NCI-H128 (cell line): ENCODE results near the gene MGST3.
"Not testable (repeated sequence)": the region's sequence is repeated elsewhere in the genome, so short reads cannot be mapped to it uniquely, and the experiment has no call there.

Experiments used
- DNase-seq: peaks from one replicate; lab custom pipeline; 2025; ENCODE audit not compliant: unreplicated experiment; lab: John Stamatoyannopoulos, UW

Gene MGST3

DNA sequence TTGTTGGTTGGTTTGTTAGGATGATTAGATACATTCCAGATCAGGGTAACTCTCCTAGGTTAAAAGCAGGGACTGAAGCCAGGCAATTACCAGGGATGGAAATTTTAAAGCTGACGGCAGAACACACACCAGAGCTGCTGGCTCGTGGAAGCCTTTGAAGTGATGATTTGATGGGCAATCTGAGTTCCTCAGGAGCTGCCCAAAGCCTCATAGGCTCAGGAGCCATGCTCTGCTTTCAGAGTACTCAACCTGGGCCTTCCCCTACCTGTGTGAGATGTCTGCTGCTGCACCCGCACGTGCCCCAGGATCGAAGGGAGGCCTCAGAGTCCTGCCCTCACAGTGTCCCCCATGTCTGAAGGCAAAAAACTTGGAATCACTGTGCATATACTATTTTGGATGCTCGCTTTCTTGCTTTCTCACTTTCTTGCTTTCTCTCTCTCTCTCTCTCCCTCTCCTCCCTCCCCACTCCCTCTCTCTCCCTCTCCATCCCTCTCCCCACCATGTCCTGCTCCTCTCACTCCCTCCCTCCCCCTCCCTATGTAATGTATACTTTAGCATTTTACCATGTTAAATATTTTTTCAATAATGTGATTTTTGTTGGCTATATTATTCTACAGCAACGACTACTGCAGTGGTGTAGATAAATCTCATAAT is 18.0 kb downstream of the MGST3 start:
- DNase-seq: no peak

DNA sequence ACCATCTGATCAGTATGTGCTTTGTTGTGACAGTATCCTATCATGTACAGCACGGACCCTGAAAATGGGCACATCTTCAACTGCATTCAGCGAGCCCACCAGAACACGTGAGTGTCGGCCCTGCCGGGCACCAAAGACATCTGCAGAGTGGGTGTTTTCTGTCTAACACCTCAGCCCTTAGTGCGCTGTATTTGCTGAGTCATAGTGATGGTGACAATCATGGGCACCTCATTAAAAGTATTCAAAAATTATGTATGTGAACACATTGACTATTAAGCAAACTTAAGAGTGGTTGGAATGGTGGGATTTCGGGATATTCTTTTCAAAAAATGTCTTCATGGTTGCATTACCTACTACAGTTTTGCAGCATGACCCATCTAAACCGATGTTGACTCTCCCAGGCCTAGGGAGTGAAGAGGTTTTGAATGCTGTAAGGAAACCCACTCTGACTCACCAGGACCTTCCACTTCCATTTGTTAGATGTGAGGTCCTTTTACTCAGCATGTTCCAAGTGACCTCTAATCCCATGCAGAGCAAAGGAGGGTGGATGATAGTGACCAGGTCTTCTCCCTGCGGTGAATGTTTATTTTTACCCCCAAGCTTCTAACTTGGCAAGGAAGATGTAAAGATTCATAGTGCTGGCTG is 20.1 kb downstream of the MGST3 start:
- DNase-seq: no peak

DNA sequence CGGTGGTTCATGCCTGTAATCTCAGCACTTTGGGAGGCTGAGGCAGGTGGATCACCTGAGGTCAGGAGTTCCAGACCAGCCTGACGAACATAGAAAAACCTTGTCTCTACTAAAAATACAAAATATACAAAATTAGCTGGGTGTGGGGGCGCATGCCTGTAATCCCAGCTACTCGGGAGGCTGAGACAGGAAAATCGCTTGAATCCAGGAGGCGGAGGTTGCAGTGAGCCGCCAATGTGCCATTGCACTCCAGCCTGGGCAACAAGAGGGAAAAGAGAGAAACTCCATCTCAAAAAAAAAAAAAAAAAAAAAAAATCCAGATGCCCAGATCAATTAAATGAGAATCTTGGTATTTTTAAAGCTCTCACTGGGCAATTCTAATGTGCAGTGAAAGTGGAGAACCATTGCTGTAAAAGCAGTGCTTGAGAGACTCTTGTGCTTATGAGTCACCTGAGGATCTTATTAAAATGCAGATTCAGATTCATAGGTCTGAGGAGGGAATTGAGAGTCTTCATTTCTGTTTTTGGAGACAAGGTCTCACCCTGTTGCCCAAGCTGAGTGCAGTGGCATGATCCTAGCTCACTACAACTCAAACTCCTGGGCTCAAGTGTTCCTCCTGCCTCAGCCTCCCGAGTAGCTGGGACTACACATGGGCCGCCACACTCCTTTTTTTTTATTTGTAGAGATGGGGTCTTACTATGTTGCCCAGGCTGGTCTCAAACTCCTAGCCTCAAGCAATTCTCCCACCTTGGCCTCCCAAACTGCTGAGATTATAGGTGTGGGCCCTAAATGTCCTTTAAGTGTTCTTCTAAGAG is 27.9 kb downstream of the MGST3 start:
- not testable (repeated sequence) for DNase-seq

DNA sequence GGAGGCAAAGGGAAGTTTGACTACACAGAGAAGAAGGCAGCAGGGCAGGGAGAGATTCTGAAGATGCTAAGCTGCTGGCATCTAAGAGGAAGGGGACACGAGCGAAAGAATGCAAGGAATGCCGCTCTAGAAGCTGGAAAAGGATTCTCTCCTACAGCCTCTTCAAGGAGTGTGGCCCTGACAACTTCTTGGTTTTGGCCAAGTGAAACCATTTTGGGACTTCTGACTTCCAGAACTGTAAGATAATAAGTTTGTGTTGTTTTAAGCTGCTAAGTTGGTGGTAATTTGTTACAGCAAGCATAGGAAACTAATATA is 28.5 kb downstream of the MGST3 start:
- DNase-seq: no peak

DNA sequence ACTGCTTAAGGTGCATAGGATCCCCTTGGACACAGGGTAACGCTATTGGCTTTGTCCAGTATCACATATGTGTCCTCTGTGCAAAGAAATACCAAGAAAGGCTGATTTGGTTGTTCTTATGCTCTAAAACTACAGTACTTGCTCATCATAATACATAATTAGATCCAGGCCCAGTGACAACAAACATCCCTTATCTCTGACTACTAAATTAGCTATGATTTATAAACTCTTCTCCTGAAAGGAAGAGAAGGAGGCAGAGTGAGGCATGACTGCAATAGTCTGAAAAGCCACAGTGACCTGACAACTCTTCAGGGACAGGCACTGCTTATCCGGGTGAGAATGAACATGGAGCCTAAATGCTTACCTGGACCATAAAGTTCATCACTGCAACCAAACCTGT is 30.7 kb downstream of the MGST3 start:
- no peak for DNase-seq

DNA sequence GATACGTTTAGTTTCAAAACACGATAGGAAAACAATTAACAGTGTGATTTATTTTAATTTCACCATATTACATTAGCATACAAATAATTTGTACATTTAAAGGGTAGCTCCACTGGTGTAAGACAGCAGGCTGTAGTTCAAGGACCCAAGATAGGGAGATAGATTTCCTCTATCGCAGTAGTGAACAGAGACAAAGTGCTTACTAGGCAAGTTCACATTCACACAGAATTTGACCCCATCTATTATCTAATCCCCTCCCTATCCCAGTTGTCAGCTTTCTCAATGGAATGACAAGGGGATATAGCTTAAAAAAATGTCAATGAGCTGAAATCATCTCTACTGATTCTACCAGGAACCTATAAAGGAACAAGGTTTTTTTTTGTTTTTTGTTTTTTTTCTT is 31.2 kb downstream of the MGST3 start:
- DNase-seq: no peak

DNA sequence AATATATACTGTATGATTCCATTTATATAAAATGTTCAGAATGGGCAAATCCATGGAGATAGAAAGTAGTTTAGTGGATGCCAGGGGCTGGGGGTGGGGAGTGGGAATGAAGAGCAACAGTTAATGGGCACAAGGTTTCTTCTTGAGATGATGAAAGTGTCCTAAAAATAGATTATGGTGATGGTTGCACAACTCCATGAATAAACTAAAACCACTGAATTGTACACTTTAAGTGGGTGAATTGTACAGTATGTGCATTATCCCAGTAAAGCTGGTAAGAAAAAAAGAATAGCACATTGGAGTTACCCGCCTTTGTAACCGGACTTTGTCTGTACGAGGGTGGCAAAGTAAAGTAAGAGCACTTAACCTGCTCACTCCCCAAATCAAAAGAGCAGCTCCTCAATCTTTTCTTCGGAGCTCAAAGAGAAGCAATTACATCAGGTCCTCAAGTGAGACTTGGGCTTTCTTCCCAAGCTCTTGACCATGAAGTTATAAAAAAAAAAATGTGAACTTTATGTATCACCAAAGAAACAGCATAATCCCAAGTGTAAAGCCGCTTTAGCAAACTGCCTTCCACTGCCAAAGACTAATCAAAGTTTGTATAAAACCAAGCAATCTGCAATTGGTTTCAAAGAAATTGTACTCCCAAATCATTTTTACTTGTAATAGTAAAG is 35.3 kb downstream of the MGST3 start:
- no peak for DNase-seq

DNA sequence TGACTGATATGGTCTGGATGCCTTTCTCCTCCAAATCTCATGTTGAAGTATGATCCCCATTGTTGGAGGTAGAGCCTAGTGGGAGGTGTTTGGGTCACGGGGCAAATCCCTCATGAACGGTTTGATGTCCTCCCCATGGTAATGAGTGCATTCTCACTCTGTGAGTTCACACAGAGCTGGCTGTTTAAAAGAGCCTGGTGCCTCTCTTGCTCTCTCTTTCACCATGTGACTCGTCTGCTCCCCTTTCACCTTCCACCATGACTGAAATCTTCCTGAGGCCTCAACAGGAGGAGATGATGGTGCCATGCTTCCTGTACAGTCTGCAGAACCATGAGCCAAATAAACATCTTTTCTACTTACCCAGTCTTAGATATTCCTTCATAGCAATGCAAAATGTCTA is 37.1 kb downstream of the MGST3 start:
- no peak for DNase-seq

DNA sequence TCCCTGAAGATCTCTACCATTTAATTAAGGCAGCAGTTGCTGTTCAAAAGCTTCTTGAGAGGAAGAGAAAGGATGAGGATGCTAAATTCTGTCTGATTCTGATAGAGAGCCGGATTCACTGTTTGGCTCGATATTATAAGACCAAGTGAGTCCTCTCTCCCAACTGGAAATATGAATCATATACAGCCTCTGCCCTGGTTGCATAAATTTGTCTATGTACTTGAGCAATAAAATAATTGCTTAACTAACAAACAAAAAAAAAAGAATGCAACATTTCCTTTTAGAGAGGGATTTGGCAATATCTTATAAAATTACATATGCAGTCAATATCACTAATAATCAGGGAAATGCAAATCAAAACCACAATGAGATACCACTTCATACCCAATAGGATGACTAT is 40.5 kb downstream of the MGST3 start:
- DNase-seq: no peak

DNA sequence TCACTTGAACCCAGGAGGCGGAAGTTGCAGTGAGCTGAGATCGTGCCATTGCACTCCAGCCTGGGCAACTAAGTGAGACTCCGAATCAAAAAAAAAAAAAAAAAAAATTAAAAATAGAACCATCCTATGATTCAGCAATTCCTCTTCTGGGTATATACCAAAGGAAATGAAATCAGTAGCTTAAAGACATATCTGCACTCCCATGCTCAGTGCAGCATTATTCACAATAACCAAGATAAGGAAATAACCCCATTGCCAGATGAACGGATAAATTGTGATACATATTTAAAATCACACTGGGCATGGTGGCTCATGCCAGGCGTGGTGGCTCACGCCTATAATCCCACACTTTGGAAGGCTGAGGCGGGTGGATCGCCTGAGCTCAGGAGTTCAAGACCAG is 43.6 kb downstream of the MGST3 start:
- DNase-seq: no peak

DNA sequence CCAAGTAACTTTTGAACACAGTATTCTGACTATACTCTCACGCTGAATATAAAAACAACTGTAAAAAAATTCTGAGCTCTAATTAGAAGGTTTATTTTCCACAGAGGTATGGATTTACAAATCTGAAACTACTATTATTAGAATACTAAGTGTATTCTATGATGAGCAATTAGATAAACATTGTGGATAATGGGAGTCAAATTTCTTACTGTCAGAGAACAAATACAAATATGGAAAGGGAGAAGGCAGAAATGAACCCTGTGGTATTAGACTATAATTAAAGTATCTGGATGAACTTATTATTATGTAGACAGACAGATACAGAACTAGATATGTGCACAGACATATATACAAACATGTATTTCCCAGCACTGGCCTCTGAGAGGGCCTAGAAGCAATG is 44.8 kb downstream of the MGST3 start:
- no peak for DNase-seq

DNA sequence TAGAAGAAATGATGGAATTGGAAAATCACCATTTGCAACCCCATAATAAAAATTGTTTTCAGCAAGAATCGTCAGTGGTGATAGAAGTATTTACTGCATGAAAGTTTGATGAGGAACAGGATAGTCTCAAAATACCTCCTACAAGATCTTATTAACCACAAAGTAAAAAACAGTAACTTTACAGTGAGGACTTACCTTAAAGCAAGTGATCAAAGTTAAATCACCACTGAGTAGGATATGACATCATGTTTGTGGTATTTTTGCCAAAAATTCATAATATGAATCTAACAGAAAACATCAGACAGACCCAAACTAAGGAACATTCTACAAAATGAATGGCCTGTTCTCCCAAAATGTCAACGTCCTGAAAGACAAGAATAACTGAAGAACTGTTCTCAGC is 47.5 kb downstream of the MGST3 start:
- DNase-seq: no peak

DNA sequence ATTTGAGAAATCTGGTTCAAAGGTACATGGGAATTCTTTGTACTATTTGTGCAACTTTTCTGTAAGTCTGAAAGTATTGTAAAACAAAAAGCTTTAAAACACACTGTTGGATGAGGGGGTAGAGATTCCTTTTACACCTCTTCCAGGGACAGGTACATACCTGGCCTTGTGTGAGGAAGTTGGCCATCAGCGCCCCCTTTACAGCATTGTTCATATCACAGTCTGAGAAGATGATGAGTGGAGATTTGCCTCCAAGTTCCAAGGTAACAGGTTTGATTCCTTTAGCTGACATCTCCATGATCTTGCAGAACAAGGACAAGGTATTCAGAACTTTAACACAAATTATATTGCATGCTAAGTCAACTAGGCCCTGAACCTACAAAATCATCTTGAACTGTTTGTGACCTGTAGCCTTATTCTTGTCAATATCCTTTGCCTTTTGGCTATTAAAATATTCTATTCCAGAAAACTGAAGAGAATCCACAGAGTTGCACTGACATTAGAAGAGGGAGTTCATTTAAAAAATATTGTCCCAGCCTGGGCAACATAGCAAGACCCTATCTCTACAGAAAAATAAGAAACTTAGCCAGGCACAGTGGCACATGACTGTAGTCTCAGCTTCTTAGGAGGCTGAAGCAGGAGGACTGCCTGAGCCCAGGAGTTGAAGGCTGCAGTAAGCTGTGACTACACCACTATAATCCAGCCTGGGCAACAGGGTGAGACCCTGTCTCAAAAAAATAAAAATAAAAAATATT is 48.4 kb downstream of the MGST3 start:
- no peak for DNase-seq

DNA sequence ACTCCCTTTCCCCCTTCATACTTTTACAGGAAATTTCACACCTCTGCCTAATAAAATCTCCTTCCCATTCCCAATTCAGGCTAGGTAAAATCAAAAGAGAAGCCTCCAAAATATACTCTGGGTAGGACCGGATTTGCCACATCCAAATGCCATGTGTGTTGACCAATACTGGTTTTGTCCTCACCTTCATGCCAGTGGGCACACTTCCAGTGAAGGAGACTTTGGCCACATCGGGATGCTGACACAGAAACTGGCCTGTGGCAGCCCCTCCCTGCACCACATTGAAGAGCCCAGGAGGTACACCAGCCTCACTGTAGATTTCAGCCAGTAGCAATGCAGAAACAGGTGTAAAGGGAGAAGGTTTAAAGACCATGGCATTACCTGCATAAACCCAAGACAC is 49.3 kb downstream of the MGST3 start:
- no peak for DNase-seq

DNA sequence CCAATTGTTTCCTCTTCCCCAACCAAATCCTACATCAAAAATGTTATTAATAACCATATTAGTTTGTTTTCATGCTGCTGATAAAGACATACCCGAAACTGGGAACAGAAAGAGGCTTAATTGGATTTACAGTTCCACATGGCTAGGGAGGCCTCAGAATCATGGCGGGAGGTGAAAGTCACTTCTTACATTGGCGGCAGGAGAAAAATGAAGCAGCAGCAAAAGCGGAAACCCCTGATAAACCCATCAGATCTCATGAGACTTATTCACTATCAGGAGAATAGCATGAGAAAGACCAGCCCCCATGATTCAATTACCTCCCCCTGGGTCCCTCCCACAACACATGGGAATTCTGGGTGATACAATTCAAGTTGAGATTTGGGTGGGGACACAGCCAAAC is 49.7 kb downstream of the MGST3 start:
- DNase-seq: not testable (repeated sequence)

DNA sequence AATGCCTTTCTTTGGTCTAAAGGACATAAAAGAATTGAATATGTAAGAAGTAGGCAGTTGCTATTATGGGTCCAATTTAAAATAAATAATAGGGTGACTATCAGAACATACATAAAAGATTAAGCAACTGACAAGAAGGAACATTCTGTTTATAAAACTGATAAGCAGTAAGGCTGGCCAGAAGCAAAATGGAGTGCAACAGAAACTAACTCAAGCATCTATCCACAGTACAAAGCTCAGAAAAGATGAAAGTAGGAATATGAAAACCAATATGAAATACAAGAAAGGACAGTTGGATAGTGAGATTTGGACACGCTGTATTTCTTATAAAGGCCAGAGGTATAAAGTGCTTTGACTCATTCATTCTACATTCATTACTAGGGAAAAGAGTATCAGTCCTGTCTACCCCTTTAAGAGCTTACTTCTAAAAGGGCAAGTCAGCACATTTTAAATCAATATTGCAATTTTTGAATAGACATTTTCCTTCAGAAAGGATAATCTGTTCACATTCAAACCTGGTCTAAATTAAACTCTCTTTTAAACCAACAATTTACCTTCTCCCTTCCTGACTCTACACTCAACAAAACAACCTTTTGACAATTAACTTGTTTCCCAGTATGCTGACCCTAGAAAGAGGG is 52.9 kb downstream of the MGST3 start:
- DNase-seq: no peak

DNA sequence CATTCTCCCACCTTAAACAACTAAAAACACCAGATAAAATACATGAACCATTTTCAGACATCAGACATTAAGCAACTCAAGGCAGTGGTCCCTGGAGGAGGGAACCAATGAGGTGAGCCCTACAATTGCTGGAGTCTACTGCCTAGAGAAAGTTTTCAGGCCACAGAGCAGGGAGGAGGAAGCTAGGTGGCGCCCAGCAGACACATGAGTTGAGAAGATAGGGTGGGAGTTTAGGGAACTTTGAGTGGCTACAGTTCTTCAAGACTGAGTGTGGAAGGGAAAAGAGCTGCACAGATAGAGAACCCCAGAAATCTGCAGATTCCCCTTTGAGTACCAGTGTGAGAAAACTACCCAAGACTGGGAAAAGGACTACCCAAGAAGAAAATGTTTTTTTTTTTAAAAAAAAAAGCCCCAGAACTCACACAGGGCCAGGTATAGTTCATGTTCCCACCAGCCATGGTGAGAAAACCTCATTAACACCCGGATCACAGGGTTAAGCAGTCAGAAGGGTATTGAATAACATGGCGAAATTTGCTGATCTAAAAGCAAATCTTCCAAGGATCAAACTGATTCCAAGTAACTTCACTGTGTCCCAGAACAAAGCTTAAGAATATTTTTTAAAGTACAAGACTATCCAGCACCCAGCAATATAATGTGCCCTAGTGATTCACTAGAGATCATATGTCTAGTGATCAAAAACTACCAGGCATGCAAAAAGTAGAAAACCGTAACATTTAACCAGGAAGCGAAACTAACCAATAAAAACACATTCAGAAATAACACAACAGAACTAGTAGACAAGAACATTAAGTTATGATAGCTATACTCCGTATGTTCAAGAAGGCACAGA is 55.3 kb downstream of the MGST3 start:
- no peak for DNase-seq

DNA sequence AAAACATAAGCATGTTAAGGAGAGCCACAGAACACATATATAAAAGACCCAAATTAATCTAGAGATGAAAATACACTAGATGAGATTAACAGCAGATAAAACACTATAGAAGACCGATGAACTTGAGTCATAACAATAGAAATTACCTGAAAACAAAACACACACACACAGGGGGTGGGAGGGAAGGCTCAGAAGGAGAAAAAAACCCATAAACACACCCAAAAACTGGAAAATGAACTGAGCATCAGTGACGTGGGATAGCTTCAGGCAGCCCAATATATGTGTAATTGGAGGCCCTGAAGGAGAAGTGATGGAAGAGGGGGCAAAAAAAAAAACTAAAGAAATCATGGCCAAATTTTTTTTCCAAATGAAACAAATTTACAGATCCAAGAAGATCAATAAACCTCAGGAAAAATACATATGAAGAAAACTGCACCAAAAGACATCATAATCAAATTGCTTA is 56.0 kb downstream of the MGST3 start:
- no peak for DNase-seq

DNA sequence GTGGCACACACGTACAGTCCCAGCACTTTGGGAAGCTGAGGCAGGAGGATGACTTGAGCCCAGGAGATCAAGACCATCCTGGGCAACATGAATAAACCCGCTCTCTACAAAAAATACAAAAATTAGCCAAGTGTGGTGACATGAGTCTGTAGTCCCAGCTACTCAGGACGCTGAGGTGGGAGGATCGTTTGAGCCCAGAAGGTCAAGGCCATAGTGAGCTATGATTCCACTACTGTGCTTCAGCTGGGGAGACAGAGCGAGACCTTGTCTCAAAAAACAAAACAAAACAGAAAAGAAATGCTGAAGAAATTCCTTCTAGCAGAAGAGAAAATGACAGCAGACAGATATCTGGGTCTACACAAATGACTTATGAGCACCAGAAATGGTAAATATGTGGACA is 57.0 kb downstream of the MGST3 start:
- DNase-seq: no peak

DNA sequence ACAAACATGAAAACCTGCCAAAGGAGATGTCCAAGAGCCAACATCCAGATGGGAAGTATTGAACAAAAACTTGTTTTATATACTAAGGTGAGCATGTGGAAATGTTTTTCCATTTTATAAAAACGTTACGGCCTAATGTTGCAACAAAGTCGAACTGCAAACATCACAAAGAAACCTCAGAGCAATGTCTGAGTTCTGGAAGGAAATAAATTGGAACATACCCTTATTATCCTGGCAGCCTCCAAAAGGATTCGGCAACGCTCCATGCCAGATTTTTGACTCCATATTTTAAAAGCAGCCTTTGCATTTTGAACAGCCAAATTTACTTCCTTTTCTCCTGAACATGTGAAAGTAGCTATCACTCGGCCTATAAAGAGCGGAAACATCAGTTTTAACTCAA is 64.0 kb downstream of the MGST3 start:
- no peak for DNase-seq
